ENCODE measurements around the gene KLRK1. TPM values are rescaled to one million over a fixed set of nuclear protein-coding genes. Genes with fewer than 3 reads are reported as not detected.

KLRK1 gene
- total and polyA plus RNA-seq, 4 donors = 1.6 to 5.7 (median 3.4) TPM

- Histone ChIP-seq H3K4me1 (ENCODE audit: control insufficient read depth in 5 of 5, insufficient read depth in 5 of 5, low read length in 5 of 5) (no peaks in the 10 kb centered on the region), H3K9ac (ENCODE audit: insufficient read depth in 1 of 2, low read length in 2 of 2) (no peak overlapping the region), H3K4me3 (no peak overlapping the region), H3K27ac (ENCODE audit: low read depth in 1 of 2, low read length in 1 of 2) (no peak overlapping the region), H3K36me3 (ENCODE audit: control insufficient read depth in 4 of 4, insufficient read depth in 4 of 4, low read length in 4 of 4) (no peaks in the 10 kb centered on the region), H3K9me3 (ENCODE audit: control insufficient read depth in 4 of 4, insufficient read depth in 3 of 4, low read length in 3 of 4) (no peaks in the 10 kb centered on the region), H3K27me3 (ENCODE audit: control insufficient read depth in 3 of 3, insufficient read depth in 3 of 3, low read length in 2 of 3) (no peaks in the 10 kb centered on the region)
- TF ChIP-seq CTCF (IDR thresholded peaks at IDR 0.05; ENCODE audit: control extremely low read depth, extremely low read depth) = no peak
- 65 to 75% methylated on average over 1 of the region's 1 CpG for WGBS, 2 donors
- ATAC-seq (ENCODE audit: insufficient read depth, low FRiP score) (no peak), DNase-seq (no peak)
These were observed 3.0 kb downstream of the KLRK1 start for GRCh38 chr12:10386857-10387256.

- WGBS, 2 donors = 62 to 67% methylated on average over 2 of the region's 2 CpGs
- H3K4me3 ChIP-seq = no peak overlapping the region
- ATAC-seq (ENCODE audit: insufficient read depth, low FRiP score) = no peak
These were observed 4.7 kb downstream of the KLRK1 start for GRCh38 chr12:10385166-10385613.

GRCh38 chr12:10384191-10384590 is 5.7 kb downstream of the KLRK1 start:
- ATAC-seq (ENCODE audit: insufficient read depth, low FRiP score) = no peak
- no peaks in the 10 kb centered on the region for H3K9me3 ChIP-seq (ENCODE audit: control insufficient read depth in 4 of 4, insufficient read depth in 3 of 4, low read length in 3 of 4)
- no peaks in the 10 kb centered on the region for H3K27me3 ChIP-seq (ENCODE audit: control insufficient read depth in 3 of 3, insufficient read depth in 3 of 3, low read length in 2 of 3)
- no peak overlapping the region for H3K4me3 ChIP-seq
- H3K27ac ChIP-seq (ENCODE audit: low read depth in 1 of 2, low read length in 1 of 2) = no peak overlapping the region
- H3K36me3 ChIP-seq (ENCODE audit: control insufficient read depth in 4 of 4, insufficient read depth in 4 of 4, low read length in 4 of 4) = no peaks in the 10 kb centered on the region
- DNase-seq = no peak
- WGBS, 2 donors = 92 to 94% methylated on average over 3 of the region's 3 CpGs
- no peak overlapping the region for H3K9ac ChIP-seq (ENCODE audit: insufficient read depth in 1 of 2, low read length in 2 of 2)
- no peaks in the 10 kb centered on the region for H3K4me1 ChIP-seq (ENCODE audit: control insufficient read depth in 5 of 5, insufficient read depth in 5 of 5, low read length in 5 of 5)
- no peak for TF ChIP-seq CTCF (IDR thresholded peaks at IDR 0.05; ENCODE audit: control extremely low read depth, extremely low read depth)

More at GRCh38 chr12:10385166-10385613, 4.7 kb downstream of the KLRK1 start:
- Histone ChIP-seq H3K9me3 (ENCODE audit: control insufficient read depth in 4 of 4, insufficient read depth in 3 of 4, low read length in 3 of 4) (no peaks in the 10 kb centered on the region), H3K36me3 (ENCODE audit: control insufficient read depth in 4 of 4, insufficient read depth in 4 of 4, low read length in 4 of 4) (no peaks in the 10 kb centered on the region), H3K4me1 (ENCODE audit: control insufficient read depth in 5 of 5, insufficient read depth in 5 of 5, low read length in 5 of 5) (no peaks in the 10 kb centered on the region), H3K27ac (ENCODE audit: low read depth in 1 of 2, low read length in 1 of 2) (no peak overlapping the region), H3K27me3 (ENCODE audit: control insufficient read depth in 3 of 3, insufficient read depth in 3 of 3, low read length in 2 of 3) (no peaks in the 10 kb centered on the region), H3K9ac (ENCODE audit: insufficient read depth in 1 of 2, low read length in 2 of 2) (no peak overlapping the region)
- TF ChIP-seq CTCF (IDR thresholded peaks at IDR 0.05; ENCODE audit: control extremely low read depth, extremely low read depth) = no peak
- no peak for DNase-seq
